ENCODE measurements around the gene AIPL1. TPM values are rescaled to one million over a fixed set of nuclear protein-coding genes. Genes with fewer than 3 reads are reported as not detected.

The AIPL1 gene
- total and polyA plus RNA-seq, 10 of the 15 experiments (the other 5 are each of a cell fraction or from before 2014, with no cell fraction given): not detected

GRCh38 chr17:6421700-6422604 lies 13.0 kb downstream of the AIPL1 start (continued):
- TF ChIP-seq, protein P1, sequence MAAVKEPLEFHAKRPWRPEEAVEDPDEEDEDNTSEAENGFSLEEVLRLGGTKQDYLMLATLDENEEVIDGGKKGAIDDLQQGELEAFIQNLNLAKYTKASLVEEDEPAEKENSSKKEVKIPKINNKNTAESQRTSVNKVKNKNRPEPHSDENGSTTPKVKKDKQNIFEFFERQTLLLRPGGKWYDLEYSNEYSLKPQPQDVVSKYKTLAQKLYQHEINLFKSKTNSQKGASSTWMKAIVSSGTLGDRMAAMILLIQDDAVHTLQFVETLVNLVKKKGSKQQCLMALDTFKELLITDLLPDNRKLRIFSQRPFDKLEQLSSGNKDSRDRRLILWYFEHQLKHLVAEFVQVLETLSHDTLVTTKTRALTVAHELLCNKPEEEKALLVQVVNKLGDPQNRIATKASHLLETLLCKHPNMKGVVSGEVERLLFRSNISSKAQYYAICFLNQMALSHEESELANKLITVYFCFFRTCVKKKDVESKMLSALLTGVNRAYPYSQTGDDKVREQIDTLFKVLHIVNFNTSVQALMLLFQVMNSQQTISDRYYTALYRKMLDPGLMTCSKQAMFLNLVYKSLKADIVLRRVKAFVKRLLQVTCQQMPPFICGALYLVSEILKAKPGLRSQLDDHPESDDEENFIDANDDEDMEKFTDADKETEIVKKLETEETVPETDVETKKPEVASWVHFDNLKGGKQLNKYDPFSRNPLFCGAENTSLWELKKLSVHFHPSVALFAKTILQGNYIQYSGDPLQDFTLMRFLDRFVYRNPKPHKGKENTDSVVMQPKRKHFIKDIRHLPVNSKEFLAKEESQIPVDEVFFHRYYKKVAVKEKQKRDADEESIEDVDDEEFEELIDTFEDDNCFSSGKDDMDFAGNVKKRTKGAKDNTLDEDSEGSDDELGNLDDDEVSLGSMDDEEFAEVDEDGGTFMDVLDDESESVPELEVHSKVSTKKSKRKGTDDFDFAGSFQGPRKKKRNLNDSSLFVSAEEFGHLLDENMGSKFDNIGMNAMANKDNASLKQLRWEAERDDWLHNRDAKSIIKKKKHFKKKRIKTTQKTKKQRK (IDR thresholded peaks at IDR 0.05; ENCODE audit: low read depth, low read length): no peak
- TF ChIP-seq RBBP5 (conservative IDR thresholded peaks at IDR 0.05) (no peak), HDAC2 (IDR thresholded peaks at IDR 0.05) (no peak), ZSCAN29 (IDR thresholded peaks at IDR 0.05) (no peak), ZBED1 (IDR thresholded peaks at IDR 0.05; ENCODE audit: borderline replicate concordance) (no peak), PAX5 (IDR thresholded peaks at IDR 0.05; ENCODE audit: borderline replicate concordance, low read depth, low read length) (no peak), FOXK2 (IDR thresholded peaks at IDR 0.05) (no peak), IRF3 (IDR thresholded peaks at IDR 0.05) (no peak), SPI1 (IDR thresholded peaks at IDR 0.05; ENCODE audit: borderline replicate concordance, insufficient read depth, low read depth, low read length) (no peak), EGR1 (IDR thresholded peaks at IDR 0.05; ENCODE audit: borderline replicate concordance in 1 of 2, low read depth in 2 of 2, low read length in 2 of 2) (no peak)
